ENCODE data around the gene IFNL2. TPM values are rescaled to one million over a fixed set of nuclear protein-coding genes. Genes with fewer than 3 reads are reported as not detected.
"Not testable (repeated sequence)": the region's sequence is repeated elsewhere in the genome, so short reads cannot be mapped to it uniquely, and the experiment has no call there.

The IFNL2 gene
- polyA plus RNA-seq, 12 donors, result not detected

DNA sequence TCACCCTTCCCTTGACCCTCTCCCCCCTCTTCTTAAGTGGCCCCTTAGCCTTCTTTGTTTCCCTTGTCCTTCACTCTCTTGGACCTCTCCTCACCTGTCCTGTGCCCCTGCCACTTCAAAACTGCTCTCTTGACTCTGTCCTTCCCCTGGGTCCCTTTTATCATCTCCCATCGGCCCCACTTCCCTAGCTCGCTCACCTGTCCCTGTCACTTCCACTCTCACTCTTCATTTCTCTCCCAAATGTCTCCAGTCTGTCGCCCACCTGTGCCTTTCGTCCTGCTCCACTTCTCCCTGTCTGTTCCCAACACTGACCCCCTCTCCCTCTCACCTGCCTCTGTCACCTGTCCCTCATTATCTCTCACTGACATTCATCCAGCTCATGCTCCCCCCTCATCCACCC, 28.7 kb downstream of the IFNL2 start:
- no peak for DNase-seq

DNA sequence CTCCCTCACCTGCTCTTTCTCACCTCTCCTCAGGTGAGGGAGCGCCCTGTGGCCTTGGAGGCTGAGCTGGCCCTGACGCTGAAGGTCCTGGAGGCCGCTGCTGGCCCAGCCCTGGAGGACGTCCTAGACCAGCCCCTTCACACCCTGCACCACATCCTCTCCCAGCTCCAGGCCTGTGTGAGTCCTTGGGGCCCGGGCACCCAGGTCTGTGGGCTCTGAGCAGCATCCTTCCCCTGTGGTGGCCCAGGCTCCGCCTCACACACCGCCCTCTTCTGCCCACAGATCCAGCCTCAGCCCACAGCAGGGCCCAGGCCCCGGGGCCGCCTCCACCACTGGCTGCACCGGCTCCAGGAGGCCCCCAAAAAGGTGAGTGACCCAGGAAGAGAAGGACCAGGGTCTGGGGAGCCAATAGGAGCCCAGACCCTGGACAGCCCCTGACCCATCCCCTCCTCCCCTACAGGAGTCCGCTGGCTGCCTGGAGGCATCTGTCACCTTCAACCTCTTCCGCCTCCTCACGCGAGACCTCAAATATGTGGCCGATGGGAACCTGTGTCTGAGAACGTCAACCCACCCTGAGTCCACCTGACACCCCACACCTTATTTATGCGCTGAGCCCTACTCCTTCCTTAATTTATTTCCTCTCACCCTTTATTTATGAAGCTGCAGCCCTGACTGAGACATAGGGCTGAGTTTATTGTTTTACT, 29.9 kb downstream of the IFNL2 start:
- DNase-seq, result no peak

DNA sequence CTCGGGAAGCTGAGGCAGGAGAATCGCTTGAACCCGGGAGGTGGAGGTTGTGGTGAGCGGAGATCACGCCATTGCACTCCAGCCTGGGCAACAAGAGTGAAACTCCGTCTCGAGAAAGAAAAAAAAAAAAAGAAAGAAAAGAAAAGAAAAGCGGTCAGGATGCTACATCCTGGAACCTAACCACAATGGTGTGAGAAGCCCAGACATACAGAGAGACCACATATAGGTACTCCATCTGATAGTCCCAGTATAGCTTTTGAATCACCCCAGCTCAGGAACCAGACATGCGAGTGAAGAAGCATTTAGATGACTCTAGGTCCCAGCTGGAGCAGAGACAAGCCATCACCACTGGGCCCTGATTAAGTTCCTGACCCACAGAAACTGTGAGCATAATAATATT, 31.2 kb downstream of the IFNL2 start:
- DNase-seq, result no peak

DNA sequence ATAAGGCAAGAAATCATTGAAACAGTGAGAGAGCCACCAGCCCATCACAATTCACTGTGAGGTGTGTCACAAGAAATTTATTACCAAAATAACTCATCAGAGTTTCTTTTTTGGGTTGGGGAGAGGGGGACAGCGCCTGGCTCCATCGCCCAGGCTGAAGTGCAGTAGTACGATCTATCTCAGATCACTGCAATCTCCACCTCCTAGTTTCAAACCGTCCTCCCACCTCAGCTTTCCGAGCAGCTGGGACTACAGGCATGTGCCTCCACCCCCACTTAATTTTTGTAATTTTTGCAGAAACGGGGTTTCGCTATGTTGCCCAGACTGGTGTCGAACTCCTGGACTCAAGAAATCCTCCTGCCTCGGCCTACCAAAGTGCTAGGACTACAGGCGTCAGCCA, 31.6 kb downstream of the IFNL2 start:
- DNase-seq, result no peak

DNA sequence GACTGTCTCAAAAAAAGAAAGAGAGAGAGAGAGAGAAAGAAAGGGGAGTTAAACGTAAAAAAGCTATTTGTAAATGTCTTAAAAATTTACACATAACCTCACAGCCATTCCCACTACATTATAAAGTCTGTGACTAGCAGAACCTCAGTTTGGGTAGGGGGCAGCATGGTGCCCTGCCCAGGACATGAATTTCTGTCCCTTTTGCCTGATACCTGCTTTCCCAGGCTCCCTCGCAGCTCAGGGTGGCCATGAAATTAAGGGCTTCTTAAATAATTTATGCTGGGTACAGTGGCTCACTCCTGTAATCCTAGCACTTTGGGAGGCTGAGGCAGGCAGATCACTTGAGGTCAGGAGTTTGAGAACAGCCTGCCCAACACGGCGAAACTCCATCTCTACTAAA, 32.8 kb downstream of the IFNL2 start:
- no peak for DNase-seq

DNA sequence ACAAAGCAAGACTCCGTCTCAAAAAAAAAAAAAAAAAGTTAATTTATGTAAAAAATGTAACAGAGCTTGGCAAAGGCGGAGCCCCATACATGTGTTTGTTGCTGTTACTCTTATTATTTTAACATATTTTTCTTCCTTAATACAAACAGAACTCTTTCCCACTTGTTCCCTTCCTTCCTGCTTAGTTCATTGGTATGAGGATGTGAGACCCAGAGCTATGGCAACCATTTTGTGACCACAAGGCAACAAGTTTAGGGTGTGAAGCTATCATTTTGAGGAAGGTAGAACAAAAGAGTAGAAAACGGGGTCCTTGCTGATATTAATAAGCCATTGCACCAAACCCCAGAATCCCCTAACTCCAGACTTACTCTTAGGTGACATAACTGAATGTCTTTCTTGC, 33.4 kb downstream of the IFNL2 start:
- DNase-seq, result no peak

DNA sequence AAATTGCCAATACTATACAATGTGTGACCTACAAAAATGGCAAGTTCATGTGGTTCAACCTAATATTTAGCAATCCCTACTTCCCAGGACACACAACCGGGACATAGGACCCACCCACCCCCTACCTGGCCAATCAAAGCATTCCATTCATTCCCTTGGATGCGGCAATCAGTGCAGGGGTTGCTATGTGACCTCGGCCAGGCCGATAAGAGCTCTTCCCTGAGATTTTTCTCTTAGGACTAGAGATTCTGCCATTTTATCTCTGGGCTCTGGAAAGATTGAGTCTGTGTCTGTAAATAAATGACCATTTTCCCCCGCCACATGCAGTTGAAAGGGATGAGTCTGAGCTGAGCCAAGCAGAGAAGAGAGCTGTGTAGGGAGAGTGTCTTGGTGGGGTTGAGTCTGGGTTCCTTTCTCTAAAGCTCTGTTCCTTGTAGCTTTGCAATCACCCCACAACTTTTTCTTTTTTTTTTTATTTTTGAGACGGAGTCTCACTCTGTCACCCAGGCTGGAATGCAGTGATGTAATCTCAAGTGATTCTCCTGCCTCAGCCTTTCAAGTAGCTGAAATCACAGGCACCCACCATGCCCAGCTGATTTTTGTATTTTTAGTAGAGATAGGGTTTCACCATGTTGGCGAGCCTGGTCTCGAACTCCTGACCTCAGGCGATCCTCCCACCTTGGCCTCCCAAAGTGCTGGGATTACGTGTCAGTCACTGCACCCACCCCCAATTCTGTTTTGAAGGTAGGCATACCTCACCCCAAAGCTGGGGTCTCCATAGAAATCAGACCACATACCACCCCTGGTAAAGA, 35.4 kb downstream of the IFNL2 start:
- no peak for DNase-seq

DNA sequence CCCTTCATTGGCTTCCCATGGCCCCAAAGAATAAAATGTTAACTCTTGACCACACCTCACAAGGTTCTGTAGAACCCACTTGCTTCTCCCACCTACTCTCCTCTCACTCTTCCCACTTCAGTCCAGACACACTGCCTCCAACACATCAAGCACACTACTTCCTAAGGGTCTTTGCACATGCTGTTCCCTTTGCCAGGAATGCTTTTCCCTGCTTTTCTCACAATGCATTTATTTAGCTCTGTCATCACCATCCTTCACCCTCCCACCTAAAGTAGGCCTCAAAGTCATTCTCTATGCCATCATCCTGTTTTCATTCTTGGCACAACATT, 36.0 kb downstream of the IFNL2 start:
- no peak for DNase-seq

DNA sequence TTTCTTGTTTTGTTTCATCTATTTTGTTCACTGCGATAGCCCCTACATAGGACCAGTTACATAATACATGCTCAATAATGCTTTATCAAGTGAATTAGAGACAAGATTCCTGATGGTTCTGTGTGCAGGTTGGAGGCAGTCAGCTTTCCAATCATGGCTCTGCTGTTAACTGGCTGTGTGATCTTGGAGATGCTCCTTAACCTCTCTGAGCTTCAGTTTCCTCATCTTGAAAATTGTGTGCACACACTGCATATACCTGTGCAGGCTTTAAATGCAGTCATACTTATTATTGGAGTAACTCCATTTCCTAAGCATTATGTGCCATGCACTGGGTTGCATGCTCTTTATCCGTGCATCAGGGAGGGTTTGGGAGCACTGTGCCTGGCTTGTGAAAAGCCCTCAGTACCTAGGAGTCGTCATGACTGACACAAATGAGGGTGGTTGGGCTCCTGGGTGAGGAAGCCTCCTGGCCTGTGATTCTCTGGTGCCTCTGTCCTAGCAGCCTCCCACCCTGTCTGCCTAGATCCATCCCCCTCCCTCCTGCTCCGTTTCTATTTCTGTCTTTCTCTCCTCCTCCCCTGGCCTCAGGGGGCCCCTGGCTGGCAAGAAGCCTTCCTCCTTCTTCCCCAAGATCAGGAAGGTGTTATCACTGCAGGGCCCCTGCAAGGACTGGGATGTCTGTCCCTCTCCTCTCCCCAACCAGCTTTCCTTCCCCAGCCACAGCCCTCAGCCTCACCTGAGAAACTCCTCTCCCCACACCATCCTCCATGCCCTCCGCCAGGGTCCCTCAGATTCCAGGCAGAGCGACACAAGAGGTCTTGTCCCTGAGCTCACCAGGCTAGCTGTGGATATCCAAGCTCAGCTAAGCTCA, 36.7 kb downstream of the IFNL2 start:
- no peak for DNase-seq

DNA sequence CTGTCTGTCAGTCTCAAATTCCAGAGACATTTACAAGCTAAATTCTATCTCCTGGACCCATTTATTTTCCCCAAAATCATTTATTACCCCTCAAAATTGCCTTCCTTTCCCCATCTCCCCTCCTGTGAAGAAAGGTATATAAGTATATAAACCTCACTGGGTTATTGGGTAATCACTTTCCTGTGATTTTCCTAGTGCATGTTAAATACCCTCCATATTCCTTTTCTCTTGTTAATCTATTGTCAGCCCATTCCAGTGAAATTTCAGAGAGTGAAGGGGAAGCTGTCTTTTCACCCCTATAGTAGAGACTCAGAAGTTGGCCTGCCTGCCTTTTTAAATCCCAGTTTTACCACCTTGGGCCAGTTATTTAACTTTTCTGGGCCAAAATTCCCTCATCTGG, 37.9 kb downstream of the IFNL2 start:
- no peak for DNase-seq

DNA sequence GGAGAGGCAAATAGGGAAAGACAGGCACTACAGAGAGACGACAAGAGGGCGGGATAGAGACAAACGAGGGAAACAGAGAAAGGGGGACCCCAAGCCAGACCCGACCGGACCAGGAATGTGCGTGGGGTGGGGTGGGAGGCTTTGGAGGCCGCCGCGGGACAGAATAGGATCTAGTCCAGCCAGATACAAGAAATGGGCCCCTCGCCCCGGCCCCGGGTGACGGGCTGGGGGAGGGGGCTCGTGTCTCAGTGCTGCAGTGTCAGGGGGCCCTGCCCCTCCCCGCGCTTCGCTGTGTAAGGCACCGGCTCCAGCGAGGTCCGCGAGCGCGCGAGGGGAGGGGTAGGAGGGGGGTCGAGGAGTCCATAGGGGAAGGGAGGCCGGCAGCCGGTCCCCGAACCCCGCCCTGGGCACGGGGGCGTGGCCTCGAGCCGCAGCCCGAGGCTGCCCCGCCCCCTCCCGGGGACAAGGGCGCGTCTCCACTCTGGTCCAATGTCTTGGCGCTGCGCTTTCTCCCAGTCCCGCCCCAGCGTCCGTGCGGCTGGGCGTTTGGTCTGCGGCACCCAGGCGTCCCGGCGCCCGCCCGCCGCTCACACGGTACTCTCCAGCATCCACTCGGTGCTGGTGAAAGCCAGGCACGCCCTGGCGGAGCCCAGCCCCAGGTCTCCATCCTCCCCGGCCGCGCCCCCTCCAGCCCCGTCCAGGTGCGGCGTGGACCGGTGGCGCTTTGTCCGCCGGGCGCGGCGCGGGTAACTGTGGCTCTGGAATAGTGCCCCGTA, 39.0 kb downstream of the IFNL2 start:
- no peak for DNase-seq

DNA sequence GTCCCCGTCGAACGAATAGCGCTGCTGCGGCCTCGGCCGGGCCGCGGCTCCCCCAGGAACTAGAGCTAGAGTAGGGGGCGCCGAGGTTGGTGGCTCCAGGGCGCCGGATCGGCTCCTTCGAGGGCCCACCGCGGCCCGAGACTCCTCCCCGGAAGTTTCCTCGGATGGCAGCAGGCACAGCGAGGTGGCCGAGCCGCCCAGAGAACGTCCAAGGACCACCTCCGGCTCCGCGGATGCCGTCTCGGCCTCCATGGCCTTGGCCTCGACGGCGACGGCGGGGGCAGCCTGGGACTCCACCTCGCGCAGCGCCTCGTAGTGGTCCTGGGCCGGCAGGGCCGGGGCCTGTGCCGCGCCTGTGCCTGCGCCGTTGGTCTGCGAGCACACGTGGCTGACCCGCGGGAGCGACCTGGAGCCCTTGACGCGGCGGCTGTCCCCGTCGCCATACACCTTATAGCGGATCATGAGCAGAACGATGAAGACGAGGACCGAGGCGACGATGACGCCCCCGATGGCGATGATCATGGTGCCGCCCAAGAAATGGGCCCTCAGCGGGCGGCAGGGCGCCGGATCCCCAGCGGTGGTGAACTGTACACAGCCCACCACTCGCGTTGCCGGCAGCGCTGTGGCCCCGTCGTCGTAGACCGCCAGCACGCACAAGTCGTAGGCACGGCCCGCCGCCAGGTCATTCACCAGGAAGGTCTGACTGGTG, 39.8 kb downstream of the IFNL2 start:
- no peak for DNase-seq

DNA sequence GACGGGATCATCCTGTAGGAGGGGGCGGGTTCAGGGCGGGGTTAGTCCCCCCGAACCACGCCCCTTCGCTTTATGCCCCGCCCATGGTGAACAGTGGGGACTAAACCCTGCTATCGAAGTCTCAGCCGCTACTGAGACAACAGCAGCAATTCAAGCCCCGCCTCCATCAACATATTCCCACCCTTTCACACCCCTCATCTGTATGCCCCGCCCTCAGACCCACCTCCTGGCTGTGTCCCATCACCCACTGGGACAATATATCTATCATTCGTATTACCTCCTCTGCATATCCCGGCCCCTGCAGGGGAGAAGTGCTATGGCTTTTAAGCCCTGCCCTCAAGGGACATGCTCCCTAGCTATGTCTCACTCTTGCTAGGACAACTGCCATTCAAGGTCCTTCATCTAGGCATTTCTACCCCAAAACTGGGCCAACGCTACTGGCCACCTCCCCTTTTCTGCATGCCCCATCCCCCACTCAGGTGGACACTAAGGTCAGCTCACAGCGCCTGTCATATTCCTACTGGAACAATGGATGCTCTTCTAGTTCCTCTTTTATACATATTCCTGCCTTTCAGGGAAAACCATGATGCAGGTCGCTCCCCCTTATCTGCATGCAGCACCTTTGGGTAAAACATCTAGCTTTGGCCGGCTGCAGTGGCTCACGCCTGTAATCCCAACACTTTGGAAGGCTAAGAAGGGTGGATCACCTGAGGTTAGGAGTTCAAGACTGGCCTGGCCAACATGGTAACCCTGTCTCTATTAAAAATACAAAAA, 40.5 kb downstream of the IFNL2 start:
- no peak for DNase-seq

DNA sequence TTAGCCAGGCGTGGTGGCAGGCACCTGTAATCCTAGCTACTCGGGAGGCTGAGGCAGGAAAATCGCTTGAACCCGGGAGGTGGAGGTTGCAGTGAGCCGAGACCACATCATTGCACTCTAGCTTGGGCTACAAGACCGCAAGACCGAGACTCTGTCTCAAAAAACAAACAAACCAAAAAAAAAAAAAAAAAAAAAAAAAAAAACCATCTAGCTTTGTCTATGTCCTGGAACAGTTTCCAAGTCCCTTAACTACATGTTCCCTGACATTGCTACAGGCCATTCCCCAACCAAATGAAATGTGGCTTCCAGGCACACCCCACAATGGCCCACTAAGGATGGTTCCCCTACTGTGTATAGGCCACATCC, 41.1 kb downstream of the IFNL2 start:
- DNase-seq, result not testable (repeated sequence)

DNA sequence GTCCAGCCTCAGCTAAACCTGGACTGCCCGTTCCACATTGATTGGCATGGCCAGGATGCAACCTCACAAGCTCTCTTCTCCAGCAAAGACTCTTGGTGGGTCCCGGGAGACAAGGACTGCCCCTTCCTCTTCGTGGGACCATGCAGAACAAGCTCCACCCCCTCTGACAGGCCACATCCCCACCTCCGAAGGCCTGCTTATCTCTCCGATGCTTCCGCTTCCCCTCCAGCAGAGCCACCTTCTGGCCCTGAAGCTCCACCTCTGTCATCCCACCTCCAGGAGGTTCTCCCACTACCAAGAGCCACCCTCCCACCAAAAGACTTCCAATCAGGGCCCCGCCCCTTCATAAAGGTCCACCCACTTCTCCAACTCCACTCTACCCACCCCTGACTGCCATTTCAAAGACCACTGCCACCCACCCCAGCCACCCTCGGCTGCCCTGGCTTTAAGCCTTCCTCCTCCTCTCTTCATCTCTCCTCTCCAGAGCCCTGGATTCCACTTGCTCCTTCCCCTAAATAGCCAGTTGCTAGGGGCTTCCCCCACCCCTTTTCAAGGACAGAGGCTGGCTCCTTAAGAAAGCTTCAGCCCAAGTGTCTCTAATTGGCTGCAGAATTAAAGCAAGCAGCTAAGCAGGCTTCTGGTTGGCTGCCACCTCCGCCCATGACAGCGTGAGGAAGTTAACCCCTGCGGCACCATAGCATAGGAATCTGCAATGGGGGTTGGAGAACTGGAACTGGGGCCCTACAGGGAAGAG, 42.5 kb downstream of the IFNL2 start:
- no peak for DNase-seq

DNA sequence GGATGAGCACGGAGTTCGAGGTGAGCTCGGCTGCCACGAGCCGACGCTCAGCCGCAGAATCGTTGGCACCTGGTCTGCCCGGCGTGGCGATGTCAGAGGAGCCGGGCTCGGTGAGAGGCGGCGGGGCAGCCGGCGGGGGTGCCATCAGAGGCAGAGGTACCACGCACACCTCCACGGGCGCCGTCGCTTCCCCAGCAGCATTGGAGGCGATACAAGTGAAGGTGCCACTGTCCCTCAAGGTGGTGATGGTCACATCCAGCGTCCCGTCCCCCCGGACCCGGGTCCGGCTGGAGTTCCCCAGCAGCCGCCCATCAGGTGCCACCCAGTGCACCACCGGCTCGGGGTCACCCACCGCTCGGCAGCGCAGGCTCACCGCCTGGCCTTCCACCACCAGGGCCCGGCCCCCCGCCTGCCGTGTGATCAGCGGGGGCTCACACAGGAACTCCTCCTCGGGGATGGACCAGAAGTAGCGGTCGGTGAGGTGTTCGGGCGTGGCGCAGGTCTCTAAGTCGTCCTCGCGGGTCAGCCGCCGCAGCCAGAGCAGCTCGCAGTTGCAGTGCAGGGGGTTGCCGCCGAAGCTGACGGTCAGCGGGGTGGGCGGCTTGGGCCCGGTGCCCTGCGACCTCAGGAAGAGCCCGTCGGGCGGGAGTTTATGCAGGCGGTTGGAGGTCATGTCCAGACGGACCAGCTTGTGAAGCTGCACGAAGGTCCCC, 46.0 kb downstream of the IFNL2 start:
- no peak for DNase-seq

DNA sequence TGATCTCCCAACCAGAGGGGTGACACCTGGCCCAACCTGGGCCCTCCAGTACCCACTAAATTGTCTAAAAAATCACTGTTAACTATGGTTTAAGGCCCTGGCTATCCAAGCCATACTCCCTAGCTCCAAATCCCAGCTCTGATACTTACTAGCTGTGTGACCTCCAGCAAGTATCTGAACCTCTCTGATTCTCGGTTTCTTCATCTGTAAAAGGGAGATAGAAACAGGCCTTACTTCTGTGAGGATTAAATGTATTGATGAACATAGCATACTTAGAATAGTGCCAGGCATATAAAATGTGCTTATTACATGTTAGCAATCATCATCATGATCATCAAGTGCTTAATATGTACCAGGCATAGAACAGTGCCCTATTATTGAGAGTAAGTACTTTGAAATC, 47.7 kb downstream of the IFNL2 start:
- no peak for DNase-seq

DNA sequence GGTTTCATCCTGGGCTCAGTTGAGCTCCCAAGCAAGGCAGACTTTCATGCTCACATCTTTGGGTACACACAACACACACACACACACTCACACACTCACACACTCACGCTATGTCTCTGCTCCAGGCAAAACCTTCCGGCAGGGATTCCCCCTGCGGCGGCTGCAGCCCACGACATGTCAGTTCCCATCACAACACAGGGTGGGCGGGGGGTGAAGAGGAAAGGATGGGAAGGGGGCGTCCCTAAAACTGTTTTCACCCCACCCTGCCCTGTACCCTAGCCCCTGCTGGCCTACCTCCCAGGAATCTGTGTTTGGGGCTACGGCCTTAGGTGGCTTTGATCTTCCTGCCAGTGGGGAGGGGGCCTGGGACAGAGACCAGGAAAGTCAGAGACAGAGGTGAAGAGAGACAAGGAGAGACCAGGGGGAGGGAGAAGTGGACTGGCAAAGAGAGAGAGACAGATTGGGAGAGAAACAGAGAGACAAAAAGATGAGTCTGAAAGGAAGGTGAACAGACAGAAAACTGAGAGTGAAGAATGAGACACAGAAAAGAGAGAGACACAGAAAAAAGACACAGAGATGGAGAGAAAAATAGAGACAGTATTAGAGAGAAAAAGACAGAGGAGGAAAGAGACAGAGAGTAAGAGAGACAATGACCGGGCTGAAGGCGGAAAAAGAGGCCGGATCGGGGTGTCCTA, 48.6 kb downstream of the IFNL2 start:
- DNase-seq, result no peak
